Upper lobe of left lung (tissue), 4 donors: ENCODE data around the gene SYNJ2BP.

Experiments used
- EP300 ChIP-seq, 4 donors: sonication (generic); formaldehyde crosslinking; IDR thresholded peaks; one replicate each; pipeline ENCODE4 v1.5.1; 2017; ENCODE audit warnings: antibody characterized with exemption in 4 of 4, control low read depth in 2 of 4
- POLR2AphosphoS5 ChIP-seq, 2 donors: sonication (generic); formaldehyde crosslinking; IDR thresholded peaks; one replicate each; pipeline ENCODE4 v1.5.1; 2017; ENCODE audit warnings: antibody characterized with exemption in 2 of 2
- TF ChIP-seq, protein P1 (sequence below), 6 experiments: fragments of 450-650 bp in 4 of 6; fragments of 200-600 bp in 2 of 6; sonication (generic) in 2 of 6; IDR thresholded peaks; one replicate each; pipeline ENCODE4 v1.5.1; 2016 to 2019; ENCODE audit warnings: antibody characterized with exemption in 6 of 6

DNA sequence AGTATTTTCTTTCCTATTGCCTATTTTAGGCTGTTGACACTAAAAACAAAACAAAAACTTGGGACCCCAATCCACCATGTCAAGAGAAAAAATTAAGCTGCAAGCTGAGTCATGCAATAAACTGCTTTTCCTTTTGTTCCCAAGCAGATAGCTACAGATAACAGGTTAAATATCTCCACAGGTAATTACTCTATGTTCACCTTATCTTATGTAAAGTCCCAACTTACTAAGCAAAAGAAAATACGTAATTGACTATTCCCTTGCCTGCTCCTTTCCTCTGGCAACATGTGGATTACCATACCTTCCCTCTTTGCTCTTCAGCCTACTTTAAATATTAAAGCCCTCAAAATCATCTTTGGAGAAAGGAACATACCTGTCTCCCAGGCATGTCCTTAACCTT, 38.2 kb downstream of the SYNJ2BP start:
- no peak for TF ChIP-seq POLR2AphosphoS5 (IDR thresholded peaks at IDR 0.05)
- no peak for TF ChIP-seq EP300 (IDR thresholded peaks at IDR 0.05)
- TF ChIP-seq, protein P1, sequence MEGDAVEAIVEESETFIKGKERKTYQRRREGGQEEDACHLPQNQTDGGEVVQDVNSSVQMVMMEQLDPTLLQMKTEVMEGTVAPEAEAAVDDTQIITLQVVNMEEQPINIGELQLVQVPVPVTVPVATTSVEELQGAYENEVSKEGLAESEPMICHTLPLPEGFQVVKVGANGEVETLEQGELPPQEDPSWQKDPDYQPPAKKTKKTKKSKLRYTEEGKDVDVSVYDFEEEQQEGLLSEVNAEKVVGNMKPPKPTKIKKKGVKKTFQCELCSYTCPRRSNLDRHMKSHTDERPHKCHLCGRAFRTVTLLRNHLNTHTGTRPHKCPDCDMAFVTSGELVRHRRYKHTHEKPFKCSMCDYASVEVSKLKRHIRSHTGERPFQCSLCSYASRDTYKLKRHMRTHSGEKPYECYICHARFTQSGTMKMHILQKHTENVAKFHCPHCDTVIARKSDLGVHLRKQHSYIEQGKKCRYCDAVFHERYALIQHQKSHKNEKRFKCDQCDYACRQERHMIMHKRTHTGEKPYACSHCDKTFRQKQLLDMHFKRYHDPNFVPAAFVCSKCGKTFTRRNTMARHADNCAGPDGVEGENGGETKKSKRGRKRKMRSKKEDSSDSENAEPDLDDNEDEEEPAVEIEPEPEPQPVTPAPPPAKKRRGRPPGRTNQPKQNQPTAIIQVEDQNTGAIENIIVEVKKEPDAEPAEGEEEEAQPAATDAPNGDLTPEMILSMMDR (IDR thresholded peaks at IDR 0.05) = no peak
